ENCODE results near the gene PPARA. TPM values are rescaled to one million over a fixed set of nuclear protein-coding genes. Genes with fewer than 3 reads are reported as not detected.
A peak's percentile ranks its signal among the peaks of the same experiment; 100 is the strongest.
"Not testable (repeated sequence)": the region's sequence is repeated elsewhere in the genome, so short reads cannot be mapped to it uniquely, and the experiment has no call there.

Gene PPARA
- polyA plus RNA-seq, 3 donors from 2014 or later = 3.4 to 8.0 (median 6.1) TPM

GRCh38 chr22:46251266-46251665, 100.9 kb downstream of the PPARA start:
- H3K4me1 Mint-ChIP-seq = peaks cover 24 to 35% of the 10 kb centered on the region in 2 donors
- H3K36me3 Mint-ChIP-seq = peaks cover 0 to 3% (median 0%) of the 10 kb centered on the region in 3 donors
- peak overlapping the region; percentile 72 to 92 (median 75) for H3K27ac Mint-ChIP-seq
- no peak for DNase-seq
- peak overlapping the region; percentile 76 to 85 (median 80) for H3K4me3 Mint-ChIP-seq
- H3K27me3 Mint-ChIP-seq (ENCODE audit: low read depth in 3 of 3) = peaks cover 0 to 21% (median 0%) of the 10 kb centered on the region in 3 donors
- H3K9me3 Mint-ChIP-seq = no peaks in the 10 kb centered on the region

- no peaks in the 10 kb centered on the region for H3K9me3 Mint-ChIP-seq
- H3K36me3 Mint-ChIP-seq = no peaks in the 10 kb centered on the region
- H3K27ac Mint-ChIP-seq = peak overlapping the region in 4 of 6 donors; percentile 72 to 77 (median 74)
Measured at GRCh38 chr22:46251816-46252380, 101.6 kb downstream of the PPARA start.

GRCh38 chr22:46256358-46256958, 106.1 kb downstream of the PPARA start:
- Mint-ChIP-seq H3K27me3 (ENCODE audit: low read depth in 3 of 3) (peaks cover 2 to 4% (median 2%) of the 10 kb centered on the region in 3 donors), H3K4me1 (peaks cover 9 to 25% of the 10 kb centered on the region in 2 donors), H3K4me3 (no peak overlapping the region), H3K27ac (no peak overlapping the region), H3K36me3 (peaks cover 0 to 3% (median 0%) of the 10 kb centered on the region in 3 donors), H3K9me3 (no peaks in the 10 kb centered on the region)
- no peak for DNase-seq

More at GRCh38 chr22:46251816-46252380, 101.6 kb downstream of the PPARA start:
- Mint-ChIP-seq H3K4me1 (peaks cover 24 to 35% of the 10 kb centered on the region in 2 donors), H3K4me3 (peak overlapping the region in 3 of 5 donors; percentile 76 to 80 (median 77)), H3K27me3 (ENCODE audit: low read depth in 3 of 3) (peaks cover 0 to 21% (median 0%) of the 10 kb centered on the region in 3 donors)
- DNase-seq = no peak

- peaks cover 2 to 9% (median 2%) of the 10 kb centered on the region in 3 donors for H3K27me3 Mint-ChIP-seq (ENCODE audit: low read depth in 3 of 3)
- H3K27ac Mint-ChIP-seq = no peak overlapping the region
Measured at GRCh38 chr22:46259374-46259773, 109.0 kb downstream of the PPARA start.

GRCh38 chr22:46260038-46260437, 109.7 kb downstream of the PPARA start:
- peaks cover 0 to 3% (median 0%) of the 10 kb centered on the region in 3 donors for H3K36me3 Mint-ChIP-seq

More at GRCh38 chr22:46259374-46259773, 109.0 kb downstream of the PPARA start:
- no peak overlapping the region for H3K4me3 Mint-ChIP-seq
- DNase-seq = no peak
- no peaks in the 10 kb centered on the region for H3K9me3 Mint-ChIP-seq
- H3K4me1 Mint-ChIP-seq = peaks cover 21 to 28% of the 10 kb centered on the region in 2 donors
- peaks cover 0 to 3% (median 0%) of the 10 kb centered on the region in 3 donors for H3K36me3 Mint-ChIP-seq

GRCh38 chr22:46262449-46263215, 112.3 kb downstream of the PPARA start:
- no peaks in the 10 kb centered on the region for H3K9me3 Mint-ChIP-seq
- H3K36me3 Mint-ChIP-seq = no peaks in the 10 kb centered on the region
- peaks cover 2 to 7% (median 7%) of the 10 kb centered on the region in 3 donors for H3K27me3 Mint-ChIP-seq (ENCODE audit: low read depth in 3 of 3)
- peak overlapping the region in 5 of 6 donors; percentile 76 to 89 (median 80) for H3K27ac Mint-ChIP-seq
- peak overlapping the region; percentile 70 to 86 (median 76) for H3K4me3 Mint-ChIP-seq
- peak; percentile 81 to 82 (median 82) for DNase-seq
- H3K4me1 Mint-ChIP-seq = peaks cover 49 to 58% of the 10 kb centered on the region in 2 donors

More at GRCh38 chr22:46260038-46260437, 109.7 kb downstream of the PPARA start:
- Mint-ChIP-seq H3K27ac (no peak overlapping the region), H3K4me3 (no peak overlapping the region), H3K4me1 (peaks cover 27 to 33% of the 10 kb centered on the region in 2 donors), H3K9me3 (no peaks in the 10 kb centered on the region), H3K27me3 (ENCODE audit: low read depth in 3 of 3) (peaks cover 2 to 9% (median 2%) of the 10 kb centered on the region in 3 donors)
- no peak for DNase-seq

GRCh38 chr22:46263216-46263590, 112.9 kb downstream of the PPARA start, which contains the start of gene PKDREJ:
PKDREJ (minus strand) TSS chr22:46263343; CDS start chr22:46263322, 21 bp downstream.
- no peaks in the 10 kb centered on the region for H3K9me3 Mint-ChIP-seq
- no peak for DNase-seq
- H3K27ac Mint-ChIP-seq = peak within 1 kb of the TSS; percentile 76 to 89 (median 82)
- H3K36me3 Mint-ChIP-seq = no peaks in the 10 kb centered on the region
- H3K4me3 Mint-ChIP-seq = peak within 1 kb of the TSS; percentile 70 to 86 (median 79)
- H3K4me1 Mint-ChIP-seq = peaks cover 51 to 61% of the 10 kb centered on the region in 2 donors
- peaks cover 2 to 7% (median 7%) of the 10 kb centered on the region in 3 donors for H3K27me3 Mint-ChIP-seq (ENCODE audit: low read depth in 3 of 3)

- DNase-seq; H3K36me3 Mint-ChIP-seq; H3K9me3 Mint-ChIP-seq; H3K27me3 Mint-ChIP-seq (ENCODE audit: low read depth in 3 of 3): not testable (repeated sequence)
- peaks cover 63 to 72% of the 10 kb centered on the region in 2 donors for H3K4me1 Mint-ChIP-seq
- peak overlapping the region in 4 of 5 donors; percentile 68 to 86 (median 80) for H3K4me3 Mint-ChIP-seq
- H3K27ac Mint-ChIP-seq = peak overlapping the region in 5 of 6 donors; percentile 51 to 89 (median 83)
Measured at GRCh38 chr22:46264520-46264919, 114.2 kb downstream of the PPARA start.

- not testable (repeated sequence) for DNase-seq; H3K27me3 Mint-ChIP-seq (ENCODE audit: low read depth in 3 of 3); H3K9me3 Mint-ChIP-seq
- peaks cover 0 to 10% (median 3%) of the 10 kb centered on the region in 3 donors for H3K36me3 Mint-ChIP-seq
- H3K4me1 Mint-ChIP-seq = peaks cover 73 to 82% of the 10 kb centered on the region in 2 donors
- peak overlapping the region; percentile 18 to 79 (median 41) for H3K4me3 Mint-ChIP-seq
- peak overlapping the region in 2 of 6 donors; percentile 62 to 70 for H3K27ac Mint-ChIP-seq
Measured at GRCh38 chr22:46265627-46266026, 115.3 kb downstream of the PPARA start.

- H3K4me1 Mint-ChIP-seq = peaks cover 67 to 68% of the 10 kb centered on the region in 2 donors
- peaks cover 0 to 5% (median 4%) of the 10 kb centered on the region in 3 donors for H3K27me3 Mint-ChIP-seq (ENCODE audit: low read depth in 3 of 3)
- DNase-seq = peak; percentile 61 to 65 (median 62)
Measured at GRCh38 chr22:46267431-46268279, 117.3 kb downstream of the PPARA start, which contains the start of gene TTC38. TTC38 (plus strand) TSS chr22:46268008; CDS start chr22:46268040, 32 bp downstream.

GRCh38 chr22:46269564-46269963, 119.2 kb downstream of the PPARA start:
- H3K27ac Mint-ChIP-seq = peak overlapping the region in 5 of 6 donors; percentile 29 to 88 (median 81)
- H3K27me3 Mint-ChIP-seq (ENCODE audit: low read depth in 3 of 3) = peaks cover 0 to 5% (median 2%) of the 10 kb centered on the region in 3 donors

More at GRCh38 chr22:46267431-46268279, 117.3 kb downstream of the PPARA start, which contains the start of gene TTC38:
- Mint-ChIP-seq H3K36me3 (peaks cover 0 to 10% (median 9%) of the 10 kb centered on the region in 3 donors), H3K4me3 (peak within 1 kb of the TSS; percentile 87 to 93 (median 93)), H3K9me3 (no peaks in the 10 kb centered on the region), H3K27ac (peak within 1 kb of the TSS; percentile 79 to 91 (median 86))

GRCh38 chr22:46272196-46272595, 121.9 kb downstream of the PPARA start:
- Mint-ChIP-seq H3K27ac (peak overlapping the region in 1 of 6 donors; percentile 34), H3K36me3 (peaks cover 14 to 38% (median 31%) of the 10 kb centered on the region in 3 donors), H3K4me3 (no peak overlapping the region), H3K27me3 (ENCODE audit: low read depth in 3 of 3) (peaks cover 0 to 5% (median 4%) of the 10 kb centered on the region in 3 donors), H3K9me3 (no peaks in the 10 kb centered on the region), H3K4me1 (peaks cover 50 to 54% of the 10 kb centered on the region in 2 donors)
- DNase-seq = no peak

More at GRCh38 chr22:46269564-46269963, 119.2 kb downstream of the PPARA start:
- H3K9me3 Mint-ChIP-seq = no peaks in the 10 kb centered on the region
- H3K4me3 Mint-ChIP-seq = peak overlapping the region; percentile 87 to 93 (median 93)
- peaks cover 55 to 57% of the 10 kb centered on the region in 2 donors for H3K4me1 Mint-ChIP-seq
- peaks cover 0 to 19% (median 10%) of the 10 kb centered on the region in 3 donors for H3K36me3 Mint-ChIP-seq
- no peak for DNase-seq
